ENCODE results near the gene RREB1.

Gene RREB1, protein sequence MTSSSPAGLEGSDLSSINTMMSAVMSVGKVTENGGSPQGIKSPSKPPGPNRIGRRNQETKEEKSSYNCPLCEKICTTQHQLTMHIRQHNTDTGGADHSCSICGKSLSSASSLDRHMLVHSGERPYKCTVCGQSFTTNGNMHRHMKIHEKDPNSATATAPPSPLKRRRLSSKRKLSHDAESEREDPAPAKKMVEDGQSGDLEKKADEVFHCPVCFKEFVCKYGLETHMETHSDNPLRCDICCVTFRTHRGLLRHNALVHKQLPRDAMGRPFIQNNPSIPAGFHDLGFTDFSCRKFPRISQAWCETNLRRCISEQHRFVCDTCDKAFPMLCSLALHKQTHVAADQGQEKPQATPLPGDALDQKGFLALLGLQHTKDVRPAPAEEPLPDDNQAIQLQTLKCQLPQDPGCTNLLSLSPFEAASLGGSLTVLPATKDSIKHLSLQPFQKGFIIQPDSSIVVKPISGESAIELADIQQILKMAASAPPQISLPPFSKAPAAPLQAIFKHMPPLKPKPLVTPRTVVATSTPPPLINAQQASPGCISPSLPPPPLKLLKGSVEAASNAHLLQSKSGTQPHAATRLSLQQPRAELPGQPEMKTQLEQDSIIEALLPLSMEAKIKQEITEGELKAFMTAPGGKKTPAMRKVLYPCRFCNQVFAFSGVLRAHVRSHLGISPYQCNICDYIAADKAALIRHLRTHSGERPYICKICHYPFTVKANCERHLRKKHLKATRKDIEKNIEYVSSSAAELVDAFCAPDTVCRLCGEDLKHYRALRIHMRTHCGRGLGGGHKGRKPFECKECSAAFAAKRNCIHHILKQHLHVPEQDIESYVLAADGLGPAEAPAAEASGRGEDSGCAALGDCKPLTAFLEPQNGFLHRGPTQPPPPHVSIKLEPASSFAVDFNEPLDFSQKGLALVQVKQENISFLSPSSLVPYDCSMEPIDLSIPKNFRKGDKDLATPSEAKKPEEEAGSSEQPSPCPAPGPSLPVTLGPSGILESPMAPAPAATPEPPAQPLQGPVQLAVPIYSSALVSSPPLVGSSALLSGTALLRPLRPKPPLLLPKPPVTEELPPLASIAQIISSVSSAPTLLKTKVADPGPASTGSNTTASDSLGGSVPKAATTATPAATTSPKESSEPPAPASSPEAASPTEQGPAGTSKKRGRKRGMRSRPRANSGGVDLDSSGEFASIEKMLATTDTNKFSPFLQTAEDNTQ (N-terminal part only)

GRCh38 chr6:7107578-7108195, at the start of gene RREB1:
TSS of gene RREB1 (plus strand) at chr6:7107961. CDS start at chr6:7181912, 73,951 bp downstream.
- peak within 1 kb of the TSS; percentile 93 to 98 for H3K4me3 ChIP-seq (ENCODE audit: low read depth in 1 of 2, low read length in 1 of 2)
- no peaks in the 10 kb centered on the region for H3K27me3 ChIP-seq
- peaks cover 36 to 39% of the 10 kb centered on the region in 2 experiments for H3K4me1 ChIP-seq (ENCODE audit: control insufficient read depth in 1 of 2, insufficient read depth in 1 of 2, low read depth in 1 of 2, low read length in 1 of 2)
- peak within 1 kb of the TSS; percentile 87 for H3K27ac ChIP-seq
- H3K9me3 ChIP-seq: no peaks in the 10 kb centered on the region
- no peak for TF ChIP-seq CTCF (IDR thresholded peaks at IDR 0.05)
- no peaks in the 10 kb centered on the region for H3K36me3 ChIP-seq

GRCh38 chr6:7058250-7058923, 49.4 kb upstream of the RREB1 start:
- TF ChIP-seq CTCF (IDR thresholded peaks at IDR 0.05): no peak
- Histone ChIP-seq H3K36me3 (no peaks in the 10 kb centered on the region), H3K27me3 (no peaks in the 10 kb centered on the region), H3K9me3 (no peaks in the 10 kb centered on the region), H3K4me1 (ENCODE audit: control insufficient read depth in 1 of 2, insufficient read depth in 1 of 2, low read depth in 1 of 2, low read length in 1 of 2) (peaks cover 0 to 12% of the 10 kb centered on the region in 2 experiments), H3K27ac (no peak overlapping the region), H3K4me3 (ENCODE audit: low read depth in 1 of 2, low read length in 1 of 2) (no peak overlapping the region)

DNA sequence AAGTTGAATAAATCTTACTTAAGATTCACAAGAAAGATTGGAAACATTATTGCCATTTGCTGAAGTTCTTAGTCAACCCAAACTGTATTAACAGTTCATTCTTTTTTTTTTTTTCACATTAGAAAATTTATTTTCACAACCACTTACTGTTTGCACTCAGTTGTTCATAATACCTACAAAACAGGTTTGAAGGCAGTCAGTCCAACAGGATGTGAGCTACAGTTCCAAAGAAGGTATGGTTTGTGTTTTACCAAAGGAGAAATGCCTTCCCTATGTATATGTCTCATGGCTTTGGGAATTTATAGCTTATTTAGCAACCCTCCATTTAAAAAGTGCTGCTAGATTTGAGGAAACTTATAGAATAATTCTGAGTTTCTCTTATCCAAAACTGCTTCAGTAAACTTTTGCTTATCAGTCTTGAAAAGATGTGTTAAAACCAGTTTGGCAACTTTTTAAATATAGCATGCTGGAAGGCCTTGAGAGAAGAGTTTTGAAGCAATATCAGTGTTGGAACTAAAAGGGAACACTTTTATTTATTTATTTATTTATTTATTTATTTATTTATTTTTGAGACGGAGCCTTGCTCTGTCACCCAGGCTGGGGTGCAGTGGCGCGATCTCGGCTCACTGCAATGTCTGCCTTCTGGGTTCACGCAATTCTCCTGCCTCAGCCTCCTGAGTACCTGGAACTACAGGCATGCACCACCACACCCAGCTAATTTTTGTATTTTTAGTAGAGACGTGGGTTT, 46.8 kb upstream of the RREB1 start:
- TF ChIP-seq CTCF (IDR thresholded peaks at IDR 0.05): no peak
- Histone ChIP-seq H3K36me3 (no peaks in the 10 kb centered on the region), H3K9me3 (no peaks in the 10 kb centered on the region), H3K27ac (no peak overlapping the region), H3K27me3 (no peaks in the 10 kb centered on the region), H3K4me3 (ENCODE audit: low read depth in 1 of 2, low read length in 1 of 2) (no peak overlapping the region), H3K4me1 (ENCODE audit: control insufficient read depth in 1 of 2, insufficient read depth in 1 of 2, low read depth in 1 of 2, low read length in 1 of 2) (peaks cover 0 to 12% of the 10 kb centered on the region in 2 experiments)

- Histone ChIP-seq H3K4me1 (ENCODE audit: control insufficient read depth in 1 of 2, insufficient read depth in 1 of 2, low read depth in 1 of 2, low read length in 1 of 2) (peaks cover 0 to 6% of the 10 kb centered on the region in 2 experiments), H3K27ac (no peak overlapping the region), H3K9me3 (no peaks in the 10 kb centered on the region), H3K27me3 (no peaks in the 10 kb centered on the region), H3K36me3 (no peaks in the 10 kb centered on the region), H3K4me3 (ENCODE audit: low read depth in 1 of 2, low read length in 1 of 2) (no peak overlapping the region)
- TF ChIP-seq CTCF (IDR thresholded peaks at IDR 0.05): no peak
These were observed 45.2 kb upstream of the RREB1 start for GRCh38 chr6:7062451-7063162.
